A549 (cell line): ENCODE data around the gene IGF2R. TPM values are rescaled to one million over a fixed set of nuclear protein-coding genes. Genes with fewer than 3 reads are reported as not detected.

Experiments used
- ATAC-seq, 2 experiments: fragments of 200-7000 bp in 1 of 2; fragments of >200 bp in 1 of 2; cut with Nextera tagmentation in 1 of 2; cut with Tn5 transposase in 1 of 2; 3 replicates each; pipeline versions ENCODE4 v1.8.0 to v1.9.1; 2018 to 2020; ENCODE audit warnings: mild to moderate bottlenecking in 1 of 2, moderate library complexity in 1 of 2
- CTCF ChIA-PET: fragments of 300-600 bp; sonication (Branson Sonifier 250); formaldehyde crosslinking; extraction: SDS; loops from one replicate; lab custom pipeline; 2021; ENCODE audit warnings: antibody characterized with exemption, inconsistent platforms; lab: Yijun Ruan, JAX
- POLR2A ChIA-PET: fragments of 350-600 bp; formaldehyde crosslinking; extraction: SDS; loops from one replicate; lab custom pipeline; 2021; ENCODE audit warnings: antibody characterized with exemption, inconsistent platforms; lab: Yijun Ruan, JAX
- DNase-seq, 2 experiments: peaks; one replicate each; pipeline versions ENCODE4 v3.0.0 to v3.0.0-alpha.2; 2011 to 2016; ENCODE audit warnings: low read depth in 1 of 2, low spot score in 1 of 2
- FAIRE-seq: peaks from 2 replicates; lab custom pipeline; 2011; peaks lifted over from hg19 to GRCh38; lab: Jason Lieb, UNC
- H3K27ac ChIP-seq, 2 experiments: fragments of >200 bp; sonication (Bioruptor Twin); formaldehyde crosslinking; 3 replicates each; pipeline ENCODE4 v1.5.1; 2016 to 2017
- H3K4me1 ChIP-seq: fragments of >200 bp; sonication (Bioruptor Twin); formaldehyde crosslinking; 3 replicates; pipeline ENCODE4 v1.6.1; 2016
- H3K4me2 ChIP-seq: fragments of >200 bp; sonication (Bioruptor Twin); formaldehyde crosslinking; 3 replicates; pipeline ENCODE4 v1.6.1; 2016
- H3K4me3 ChIP-seq: fragments of >200 bp; sonication (Bioruptor Twin); formaldehyde crosslinking; 3 replicates; pipeline ENCODE4 v1.5.1; 2016
- H3K9me3 ChIP-seq: fragments of >200 bp; sonication (Bioruptor Twin); formaldehyde crosslinking; 3 replicates; pipeline ENCODE4 v1.6.1; 2016
- ATOH8 ChIP-seq: fragments of 250-450 bp; sonication (Bioruptor Pico); IDR thresholded peaks from 2 replicates; pipeline ENCODE4 v1.5.0; 2020; ENCODE audit warnings: low read depth, mild to moderate bottlenecking, moderate library complexity
- CBX2 ChIP-seq: fragments of 200-600 bp; sonication (generic); IDR thresholded peaks from 2 replicates; pipeline ENCODE4 v1.6.1; 2016; ENCODE audit warnings: low read depth, mild to moderate bottlenecking, borderline replicate concordance
- CEBPB ChIP-seq, 2 experiments: fragments of >200 bp in 1 of 2; sonication (Bioruptor Twin) in 1 of 2; formaldehyde crosslinking in 1 of 2; IDR thresholded peaks; 2 replicates each; pipeline ENCODE4 v1.6.1; 2012 to 2016
- CHD4 ChIP-seq: fragments of 200-600 bp; sonication (generic); IDR thresholded peaks from 2 replicates; pipeline ENCODE4 v1.6.1; 2016; ENCODE audit warnings: antibody characterized with exemption, mild to moderate bottlenecking, borderline replicate concordance
- E2F6 ChIP-seq: IDR thresholded peaks from 2 replicates; pipeline ENCODE4 v1.6.1; 2012; ENCODE audit warnings: low read depth, borderline replicate concordance
- EHF ChIP-seq: fragments of 250-450 bp; sonication (Bioruptor Pico); IDR thresholded peaks from 2 replicates; pipeline ENCODE4 v1.5.0; 2020; ENCODE audit warnings: mild to moderate bottlenecking
- EP300 ChIP-seq, 2 experiments: fragments of >200 bp; sonication (Bioruptor Twin); formaldehyde crosslinking; IDR thresholded peaks; 2 replicates in 1 of 2; 3 replicates in 1 of 2; pipeline ENCODE4 v1.6.1; 2016 to 2017
- ESRRA ChIP-seq: fragments of 150-350 bp; IDR thresholded peaks from 2 replicates; pipeline ENCODE4 v1.6.1; 2014; ENCODE audit warnings: mild to moderate bottlenecking, low read length, borderline replicate concordance
- FOSB ChIP-seq: fragments of 250-450 bp; sonication (Bioruptor Pico); IDR thresholded peaks from 2 replicates; pipeline ENCODE4 v1.5.0; 2020; ENCODE audit warnings: mild to moderate bottlenecking, moderate library complexity
- FOXS1 ChIP-seq: fragments of 250-450 bp; sonication (Bioruptor Pico); IDR thresholded peaks from 2 replicates; pipeline ENCODE4 v1.5.0; 2020; ENCODE audit warnings: mild to moderate bottlenecking, moderate library complexity
- HDAC2 ChIP-seq: fragments of 200-600 bp; sonication (generic); IDR thresholded peaks from 2 replicates; pipeline ENCODE4 v1.6.1; 2016
- HMGXB4 ChIP-seq: fragments of 250-450 bp; sonication (Bioruptor Pico); IDR thresholded peaks from 2 replicates; pipeline ENCODE4 v1.5.0; 2021; ENCODE audit warnings: mild to moderate bottlenecking, moderate library complexity, borderline replicate concordance
- HOXB13 ChIP-seq: fragments of 250-450 bp; sonication (Bioruptor Pico); IDR thresholded peaks from 2 replicates; pipeline ENCODE4 v1.5.0; 2020; ENCODE audit warnings: low read depth, mild to moderate bottlenecking, moderate library complexity
- HOXB5 ChIP-seq: fragments of 250-450 bp; sonication (Bioruptor Pico); IDR thresholded peaks from 2 replicates; pipeline ENCODE4 v1.5.0; 2020; ENCODE audit warnings: mild to moderate bottlenecking, moderate library complexity
- KDM1A ChIP-seq: fragments of 200-600 bp; sonication (generic); IDR thresholded peaks from 2 replicates; pipeline ENCODE4 v1.6.1; 2016; ENCODE audit warnings: low read depth, mild to moderate bottlenecking
- KDM5A ChIP-seq: fragments of 200-600 bp; sonication (generic); IDR thresholded peaks from 2 replicates; pipeline ENCODE4 v1.6.1; 2016; ENCODE audit warnings: antibody characterized with exemption, mild to moderate bottlenecking
- PHF8 ChIP-seq: fragments of 200-600 bp; sonication (generic); IDR thresholded peaks from 2 replicates; pipeline ENCODE4 v1.6.1; 2016; ENCODE audit warnings: low read depth, mild to moderate bottlenecking, antibody characterized with exemption, moderate library complexity, borderline replicate concordance
- POLR2A ChIP-seq: IDR thresholded peaks from 2 replicates; pipeline ENCODE4 v1.6.1; 2012; ENCODE audit warnings: mild to moderate bottlenecking, low read length
- RARB ChIP-seq: fragments of 250-450 bp; sonication (Bioruptor Pico); IDR thresholded peaks from 2 replicates; pipeline ENCODE4 v1.8.0; 2021; ENCODE audit warnings: mild to moderate bottlenecking, moderate library complexity
- RCOR1 ChIP-seq: fragments of 150-350 bp; IDR thresholded peaks from 2 replicates; pipeline ENCODE4 v1.6.1; 2014; ENCODE audit warnings: antibody characterized with exemption, low read length, low read depth
- RFX5 ChIP-seq: fragments of 450-650 bp; IDR thresholded peaks from 2 replicates; pipeline ENCODE4 v1.7.1; 2014; ENCODE audit warnings: antibody characterized with exemption, mild to moderate bottlenecking, moderate library complexity
- TFCP2L1 ChIP-seq: fragments of 250-450 bp; sonication (Bioruptor Pico); IDR thresholded peaks from 2 replicates; pipeline ENCODE4 v1.5.0; 2021; ENCODE audit warnings: mild to moderate bottlenecking
- USF2 ChIP-seq: fragments of 450-650 bp; IDR thresholded peaks from 2 replicates; pipeline ENCODE4 v1.6.1; 2014; ENCODE audit warnings: antibody characterized with exemption
- ZC3H11A ChIP-seq: fragments of 450-650 bp; IDR thresholded peaks from 2 replicates; pipeline ENCODE4 v1.6.1; 2014; ENCODE audit warnings: antibody characterized with exemption, mild to moderate bottlenecking
- WGBS: methylation state at CpG from one replicate; pipeline ENCODE4 v1.1.6; 2017; ENCODE audit errors: missing lambda C conversion rate; 5-methylcytosine and 5-hydroxymethylcytosine counted together
- polyA plus RNA-seq, 4 experiments: library from polyadenylated mRNA; depleted of rRNA in 3 of 4; stranded (reverse); fragments of >200 nt; fragmentation: RNase III in 1 of 4; extraction: RNeasy Plus Mini Kit Qiagen cat#74134 plus additional on column Dnase treatment in 1 of 4; gene quantifications; 2 replicates in 3 of 4; 3 replicates in 1 of 4; pipeline ENCODE4 v1.2.3, GENCODE V29; 2011 to 2017
- TF ChIP-seq, protein P1 (sequence below): fragments of 200-600 bp; sonication (generic); IDR thresholded peaks from 2 replicates; pipeline ENCODE4 v1.6.1; 2016; ENCODE audit warnings: antibody characterized with exemption, mild to moderate bottlenecking, moderate library complexity

The IGF2R gene
- polyA plus RNA-seq, 2 of the 4 experiments (the other 2 are of a cell fraction), result 17.6 to 24.9 TPM

GRCh38 chr6:159935065-159935464, 33.8 kb upstream of the IGF2R start (continued):
- TF ChIP-seq USF2 (no peak), PHF8 (no peak), ATOH8 (CRISPR knock-in tag) (no peak), KDM1A (no peak), RFX5 (no peak), TFCP2L1 (CRISPR knock-in tag) (no peak)
- TF ChIP-seq, protein P1, sequence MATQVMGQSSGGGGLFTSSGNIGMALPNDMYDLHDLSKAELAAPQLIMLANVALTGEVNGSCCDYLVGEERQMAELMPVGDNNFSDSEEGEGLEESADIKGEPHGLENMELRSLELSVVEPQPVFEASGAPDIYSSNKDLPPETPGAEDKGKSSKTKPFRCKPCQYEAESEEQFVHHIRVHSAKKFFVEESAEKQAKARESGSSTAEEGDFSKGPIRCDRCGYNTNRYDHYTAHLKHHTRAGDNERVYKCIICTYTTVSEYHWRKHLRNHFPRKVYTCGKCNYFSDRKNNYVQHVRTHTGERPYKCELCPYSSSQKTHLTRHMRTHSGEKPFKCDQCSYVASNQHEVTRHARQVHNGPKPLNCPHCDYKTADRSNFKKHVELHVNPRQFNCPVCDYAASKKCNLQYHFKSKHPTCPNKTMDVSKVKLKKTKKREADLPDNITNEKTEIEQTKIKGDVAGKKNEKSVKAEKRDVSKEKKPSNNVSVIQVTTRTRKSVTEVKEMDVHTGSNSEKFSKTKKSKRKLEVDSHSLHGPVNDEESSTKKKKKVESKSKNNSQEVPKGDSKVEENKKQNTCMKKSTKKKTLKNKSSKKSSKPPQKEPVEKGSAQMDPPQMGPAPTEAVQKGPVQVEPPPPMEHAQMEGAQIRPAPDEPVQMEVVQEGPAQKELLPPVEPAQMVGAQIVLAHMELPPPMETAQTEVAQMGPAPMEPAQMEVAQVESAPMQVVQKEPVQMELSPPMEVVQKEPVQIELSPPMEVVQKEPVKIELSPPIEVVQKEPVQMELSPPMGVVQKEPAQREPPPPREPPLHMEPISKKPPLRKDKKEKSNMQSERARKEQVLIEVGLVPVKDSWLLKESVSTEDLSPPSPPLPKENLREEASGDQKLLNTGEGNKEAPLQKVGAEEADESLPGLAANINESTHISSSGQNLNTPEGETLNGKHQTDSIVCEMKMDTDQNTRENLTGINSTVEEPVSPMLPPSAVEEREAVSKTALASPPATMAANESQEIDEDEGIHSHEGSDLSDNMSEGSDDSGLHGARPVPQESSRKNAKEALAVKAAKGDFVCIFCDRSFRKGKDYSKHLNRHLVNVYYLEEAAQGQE, result no peak

DNA sequence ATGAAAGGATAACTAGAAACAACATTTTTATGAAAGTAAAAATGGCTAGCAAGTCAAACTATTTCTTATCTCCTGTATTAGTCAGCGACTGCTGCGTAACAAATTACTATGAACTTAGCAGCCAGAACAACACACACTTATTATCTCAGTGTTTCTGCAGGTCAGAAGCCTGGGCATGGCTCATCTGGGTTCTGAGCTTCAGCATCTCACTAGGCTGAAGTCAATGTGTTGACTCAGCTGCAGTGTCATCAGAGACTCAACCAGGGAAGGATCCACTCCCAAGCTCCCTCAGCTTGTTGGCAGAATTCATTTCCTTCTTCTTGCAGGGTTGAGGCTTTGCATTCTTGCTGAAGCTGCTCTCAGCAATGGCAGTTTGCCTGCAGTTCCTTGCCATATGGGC, 33.2 kb upstream of the IGF2R start:
- CTCF ChIA-PET, result interaction anchor here (1.3 to 1.4 kb wide), 2 partner anchors 72 to 598 kb away, joined by 3 to 4 read pairs; no protein-coding TSS in a partner anchor
- TF ChIP-seq TFCP2L1 (CRISPR knock-in tag), result no peak
- no peak for TF ChIP-seq CEBPB (IDR thresholded peaks at IDR 0.05)
- no peak for TF ChIP-seq FOXS1 (CRISPR knock-in tag)
- TF ChIP-seq CBX2, result no peak
- POLR2A ChIA-PET, result no interaction called here
- Histone ChIP-seq H3K4me3 (no peak overlapping the region), H3K4me1 (0 out of 3 replicates have a peak, but pooled peaks cover 6% of the 10 kb centered on the region), H3K9me3 (0 out of 3 replicates have a peak, but pooled peaks cover 3% of the 10 kb centered on the region), H3K27ac (no peak overlapping the region), H3K4me2 (no peak overlapping the region)
- WGBS, result 85% methylated on average over 2 of the region's 2 CpGs
- DNase-seq (no peak), FAIRE-seq (no peak), ATAC-seq (no peak)

GRCh38 chr6:159939591-159940016, 29.3 kb upstream of the IGF2R start:
- H3K27ac ChIP-seq, result no peak overlapping the region
- H3K9me3 ChIP-seq, result peaks cover 14% of the 10 kb centered on the region; the same call in 2 of the 3 replicates
- TF ChIP-seq RCOR1 (no peak), HOXB13 (no peak), CHD4 (no peak), HDAC2 (no peak), RARB (CRISPR knock-in tag) (no peak), FOSB (no peak), TFCP2L1 (CRISPR knock-in tag) (no peak), EP300 (IDR thresholded peaks at IDR 0.05) (no peak), HMGXB4 (CRISPR knock-in tag) (no peak), ESRRA (no peak), POLR2A (no peak), FOXS1 (CRISPR knock-in tag) (no peak), EHF (CRISPR knock-in tag) (no peak), PHF8 (no peak), RFX5 (no peak), KDM1A (no peak), HOXB5 (no peak), E2F6 (no peak), KDM5A (no peak), ZC3H11A (no peak)
- ChIA-PET POLR2A (no interaction called here), CTCF (interaction anchor here (0.6 to 1.7 kb wide), 2 partner anchors 45 to 76 kb away, joined by 3 to 10 read pairs; no protein-coding TSS in a partner anchor)
- ATAC-seq, result no peak
- WGBS, result 69% methylated on average over 6 of the region's 6 CpGs
- H3K4me1 ChIP-seq, result 0 out of 3 replicates have a peak, but pooled peaks cover 5% of the 10 kb centered on the region
- no peak overlapping the region for H3K4me3 ChIP-seq
- no peak for DNase-seq
- no peak for FAIRE-seq
- H3K4me2 ChIP-seq, result no peak overlapping the region
